ENCODE data around the gene TMEM269.

DNA sequence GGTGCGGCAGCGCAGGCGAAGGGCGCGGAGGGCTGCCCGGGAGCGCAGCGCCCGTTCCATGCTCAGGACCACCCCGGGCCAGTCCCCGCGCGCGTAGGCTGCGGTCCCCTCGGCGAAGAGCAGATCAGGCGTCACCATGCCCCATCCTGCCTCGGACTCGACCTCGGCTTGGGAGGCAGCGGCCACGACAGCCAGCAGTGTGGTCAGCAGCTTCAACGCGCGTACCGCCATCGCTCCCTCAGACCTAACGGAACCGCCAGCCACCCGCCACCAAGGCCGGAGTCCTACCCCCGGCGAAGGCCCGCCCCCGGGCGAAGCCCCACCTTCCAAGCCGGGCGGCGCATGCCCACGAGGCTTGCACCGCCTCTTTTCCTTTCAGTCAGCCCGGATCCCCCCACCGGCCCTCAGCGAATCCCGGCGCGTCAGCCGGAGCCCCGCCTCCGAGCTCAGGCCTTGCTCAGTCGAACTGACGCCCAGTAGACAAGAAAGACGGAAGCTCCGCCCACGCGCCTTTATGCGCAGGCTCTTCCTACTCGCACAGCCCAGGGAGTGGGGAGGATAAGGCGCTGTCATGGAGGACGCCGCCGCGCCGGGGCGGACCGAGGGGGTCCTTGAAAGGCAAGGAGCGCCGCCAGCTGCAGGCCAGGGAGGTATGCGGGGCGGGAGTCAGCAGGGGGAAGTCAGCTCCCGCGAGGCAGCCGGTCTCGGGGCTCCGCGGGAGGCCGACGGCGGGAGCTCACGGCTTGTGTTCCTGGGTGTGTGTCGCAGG is 17.9 kb upstream of the TMEM269 start, which contains the start of the genes C1orf50 and P3H1:
- TF ChIP-seq, protein P1, sequence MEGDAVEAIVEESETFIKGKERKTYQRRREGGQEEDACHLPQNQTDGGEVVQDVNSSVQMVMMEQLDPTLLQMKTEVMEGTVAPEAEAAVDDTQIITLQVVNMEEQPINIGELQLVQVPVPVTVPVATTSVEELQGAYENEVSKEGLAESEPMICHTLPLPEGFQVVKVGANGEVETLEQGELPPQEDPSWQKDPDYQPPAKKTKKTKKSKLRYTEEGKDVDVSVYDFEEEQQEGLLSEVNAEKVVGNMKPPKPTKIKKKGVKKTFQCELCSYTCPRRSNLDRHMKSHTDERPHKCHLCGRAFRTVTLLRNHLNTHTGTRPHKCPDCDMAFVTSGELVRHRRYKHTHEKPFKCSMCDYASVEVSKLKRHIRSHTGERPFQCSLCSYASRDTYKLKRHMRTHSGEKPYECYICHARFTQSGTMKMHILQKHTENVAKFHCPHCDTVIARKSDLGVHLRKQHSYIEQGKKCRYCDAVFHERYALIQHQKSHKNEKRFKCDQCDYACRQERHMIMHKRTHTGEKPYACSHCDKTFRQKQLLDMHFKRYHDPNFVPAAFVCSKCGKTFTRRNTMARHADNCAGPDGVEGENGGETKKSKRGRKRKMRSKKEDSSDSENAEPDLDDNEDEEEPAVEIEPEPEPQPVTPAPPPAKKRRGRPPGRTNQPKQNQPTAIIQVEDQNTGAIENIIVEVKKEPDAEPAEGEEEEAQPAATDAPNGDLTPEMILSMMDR (IDR thresholded peaks at IDR 0.05) = no peak
- TF ChIP-seq POLR2A (IDR thresholded peaks at IDR 0.05) = peak in 1 of 2 donors; percentile 82
- no peak for TF ChIP-seq EP300 (IDR thresholded peaks at IDR 0.05)
- TF ChIP-seq POLR2AphosphoS5 (IDR thresholded peaks at IDR 0.05) = peak in 2 of 3 donors; percentile 48 to 74
